T-helper 2 cell treated with Interferon-gamma antibody and Interleukin-4, amounts not matched to agents 5 μg/mL and 100 μg/mL, for 36 hours (primary cell): ENCODE data around the gene PDSS2.

Source experiments
- DNase-seq: peaks from one replicate; pipeline ENCODE4 v3.0.0; 2021; ENCODE audit warnings: low spot score
- H3K27ac Mint-ChIP-seq: one replicate; pipeline ENCODE4 v1.8.0; 2021; ENCODE audit warnings: mild to moderate bottlenecking, mixed read lengths
- H3K27me3 Mint-ChIP-seq: one replicate; pipeline ENCODE4 v1.8.0; 2021; ENCODE audit warnings: low read depth, mixed read lengths
- H3K36me3 Mint-ChIP-seq: one replicate; pipeline ENCODE4 v1.8.0; 2021; ENCODE audit warnings: low read depth, mixed read lengths
- H3K4me1 Mint-ChIP-seq: one replicate; pipeline ENCODE4 v1.8.0; 2021; ENCODE audit warnings: low read depth, mixed read lengths
- H3K4me3 Mint-ChIP-seq: one replicate; pipeline ENCODE4 v1.8.0; 2022; ENCODE audit warnings: mild to moderate bottlenecking, moderate library complexity, mixed read lengths
- H3K9me3 Mint-ChIP-seq: one replicate; pipeline ENCODE4 v1.8.0; 2021; ENCODE audit warnings: mixed read lengths

The PDSS2 gene

GRCh38 chr6:107259951-107260350, 199.4 kb downstream of the PDSS2 start:
- DNase-seq, result no peak
- Mint-ChIP-seq H3K4me1 (no peaks in the 10 kb centered on the region), H3K4me3 (no peak overlapping the region), H3K27ac (no peak overlapping the region), H3K36me3 (no peaks in the 10 kb centered on the region), H3K9me3 (no peaks in the 10 kb centered on the region), H3K27me3 (no peaks in the 10 kb centered on the region)

DNA sequence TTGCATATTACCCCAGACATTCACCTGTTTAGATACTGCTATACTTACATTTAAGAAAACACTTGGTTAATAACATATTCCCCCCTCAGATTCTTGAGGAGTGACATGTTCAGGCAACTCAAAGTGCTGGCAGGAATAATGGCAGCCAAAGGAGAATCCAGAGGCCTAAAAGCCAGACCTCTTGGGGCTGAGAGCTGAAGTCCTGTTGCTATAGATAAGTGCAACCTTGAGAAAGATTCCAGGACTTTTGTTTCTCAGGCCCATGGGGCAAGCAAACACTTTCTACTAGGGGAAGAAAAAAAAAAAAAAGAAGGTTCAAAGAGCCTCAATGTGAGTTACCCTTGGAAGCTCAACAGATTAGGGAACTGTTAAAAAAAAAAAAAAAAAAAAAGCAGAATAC, 211.2 kb downstream of the PDSS2 start:
- no peaks in the 10 kb centered on the region for H3K4me1 Mint-ChIP-seq
- H3K36me3 Mint-ChIP-seq, result no peaks in the 10 kb centered on the region
- no peaks in the 10 kb centered on the region for H3K27me3 Mint-ChIP-seq
- DNase-seq, result no peak
- H3K4me3 Mint-ChIP-seq, result no peak overlapping the region
- H3K27ac Mint-ChIP-seq, result no peak overlapping the region
- H3K9me3 Mint-ChIP-seq, result no peaks in the 10 kb centered on the region

- DNase-seq, result no peak
- Mint-ChIP-seq H3K27me3 (no peaks in the 10 kb centered on the region), H3K27ac (no peak overlapping the region), H3K36me3 (no peaks in the 10 kb centered on the region), H3K4me1 (no peaks in the 10 kb centered on the region), H3K9me3 (no peaks in the 10 kb centered on the region), H3K4me3 (no peak overlapping the region)
These were observed 212.3 kb downstream of the PDSS2 start for GRCh38 chr6:107246972-107247615.

GRCh38 chr6:107246249-107246971, 213.0 kb downstream of the PDSS2 start:
- Mint-ChIP-seq H3K9me3 (no peaks in the 10 kb centered on the region), H3K4me1 (no peaks in the 10 kb centered on the region), H3K27me3 (no peaks in the 10 kb centered on the region), H3K4me3 (no peak overlapping the region), H3K36me3 (no peaks in the 10 kb centered on the region), H3K27ac (no peak overlapping the region)
- no peak for DNase-seq

GRCh38 chr6:107244742-107245480, 214.5 kb downstream of the PDSS2 start:
- H3K27ac Mint-ChIP-seq, result no peak overlapping the region

DNA sequence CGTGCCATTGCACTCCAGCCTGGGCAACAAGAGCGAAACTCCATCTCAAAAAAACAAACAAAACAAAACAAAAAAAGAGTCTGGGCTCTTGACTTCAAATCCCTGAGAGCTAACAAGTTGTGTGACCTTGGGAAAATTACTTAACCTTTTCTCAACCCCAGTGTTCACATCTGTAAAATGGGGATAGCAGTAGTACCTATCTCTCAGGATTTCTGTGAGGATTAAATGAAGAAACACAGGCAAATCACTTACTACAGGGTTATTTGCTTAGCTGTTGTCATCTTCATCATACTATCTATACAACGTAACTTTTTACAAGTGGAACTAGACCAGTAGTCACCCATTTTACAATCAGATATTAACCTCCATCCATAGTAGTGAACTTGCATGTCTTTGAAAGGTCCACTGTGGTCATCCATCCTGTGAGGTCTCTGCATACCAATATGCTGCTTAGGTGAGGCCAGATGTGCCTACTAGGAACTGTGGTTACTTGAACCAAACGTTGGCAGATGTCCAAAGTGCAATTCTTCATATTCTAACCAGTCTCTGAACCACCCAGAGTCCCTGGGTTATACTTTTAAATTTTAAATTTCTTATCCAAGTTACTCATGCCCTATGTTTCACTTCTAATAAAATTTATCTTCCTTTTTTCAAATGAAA, 215.2 kb downstream of the PDSS2 start:
- H3K36me3 Mint-ChIP-seq, result no peaks in the 10 kb centered on the region
- H3K9me3 Mint-ChIP-seq, result no peaks in the 10 kb centered on the region
- no peak overlapping the region for H3K27ac Mint-ChIP-seq
- H3K4me1 Mint-ChIP-seq, result no peaks in the 10 kb centered on the region
- no peaks in the 10 kb centered on the region for H3K27me3 Mint-ChIP-seq
- no peak for DNase-seq
- H3K4me3 Mint-ChIP-seq, result no peak overlapping the region

More at GRCh38 chr6:107244742-107245480, 214.5 kb downstream of the PDSS2 start:
- Mint-ChIP-seq H3K36me3 (no peaks in the 10 kb centered on the region), H3K4me3 (no peak overlapping the region), H3K9me3 (no peaks in the 10 kb centered on the region), H3K4me1 (no peaks in the 10 kb centered on the region), H3K27me3 (no peaks in the 10 kb centered on the region)
- DNase-seq, result no peak

- Mint-ChIP-seq H3K27me3 (no peaks in the 10 kb centered on the region), H3K9me3 (no peaks in the 10 kb centered on the region), H3K36me3 (no peaks in the 10 kb centered on the region), H3K4me1 (no peaks in the 10 kb centered on the region), H3K27ac (no peak overlapping the region), H3K4me3 (no peak overlapping the region)
- no peak for DNase-seq
These were observed 215.9 kb downstream of the PDSS2 start for GRCh38 chr6:107243471-107243870.

- Mint-ChIP-seq H3K4me1 (no peaks in the 10 kb centered on the region), H3K36me3 (peaks cover 10% of the 10 kb centered on the region), H3K27ac (no peak overlapping the region), H3K4me3 (no peak overlapping the region), H3K27me3 (no peaks in the 10 kb centered on the region), H3K9me3 (peaks cover 12% of the 10 kb centered on the region)
- DNase-seq, result no peak
These were observed 221.2 kb downstream of the PDSS2 start for GRCh38 chr6:107237992-107238660.

DNA sequence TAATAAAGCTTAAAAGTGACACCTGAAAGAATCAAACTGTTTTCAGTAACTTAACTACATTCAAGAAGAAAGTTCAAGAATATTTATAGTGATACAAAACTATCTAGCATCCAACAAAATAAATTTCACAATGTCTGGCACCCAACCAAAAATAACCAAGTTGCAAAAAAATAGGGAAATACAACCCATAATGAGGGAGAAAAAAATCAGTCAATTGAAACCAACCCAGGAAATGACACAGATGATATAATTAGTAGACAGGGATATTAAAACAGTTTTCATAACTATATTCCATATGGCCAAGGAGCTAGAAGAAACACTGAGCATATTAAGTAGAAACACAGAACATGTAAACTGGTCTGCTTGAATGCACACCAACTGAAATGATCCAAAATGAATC, 223.9 kb downstream of the PDSS2 start:
- H3K9me3 Mint-ChIP-seq, result peaks cover 12% of the 10 kb centered on the region
- no peak overlapping the region for H3K4me3 Mint-ChIP-seq
- no peak overlapping the region for H3K27ac Mint-ChIP-seq
- H3K27me3 Mint-ChIP-seq, result no peaks in the 10 kb centered on the region
- DNase-seq, result no peak
- no peaks in the 10 kb centered on the region for H3K4me1 Mint-ChIP-seq
- peaks cover 10% of the 10 kb centered on the region for H3K36me3 Mint-ChIP-seq

DNA sequence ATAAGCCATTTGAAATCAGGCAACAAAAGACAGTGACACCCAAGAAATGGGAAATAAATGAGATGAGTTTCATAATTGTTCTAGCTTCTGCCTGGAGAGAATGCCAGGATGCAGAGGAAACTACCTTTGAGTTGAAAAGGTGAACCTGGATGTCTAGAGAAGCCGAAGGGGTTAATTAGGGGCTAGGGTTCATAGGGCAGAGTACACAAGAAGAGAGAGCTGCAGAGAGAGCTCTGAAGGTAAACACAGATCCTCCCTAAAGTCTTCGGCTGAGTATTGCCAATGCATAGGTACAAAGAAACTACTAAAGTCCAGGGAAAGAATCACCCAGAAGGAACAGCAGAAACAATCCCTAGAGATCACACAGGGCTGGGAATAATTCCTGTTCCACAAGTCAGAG, 224.4 kb downstream of the PDSS2 start:
- Mint-ChIP-seq H3K27me3 (no peaks in the 10 kb centered on the region), H3K27ac (no peak overlapping the region), H3K36me3 (peaks cover 10% of the 10 kb centered on the region), H3K9me3 (peaks cover 12% of the 10 kb centered on the region), H3K4me3 (no peak overlapping the region), H3K4me1 (no peaks in the 10 kb centered on the region)
- no peak for DNase-seq

- Mint-ChIP-seq H3K9me3 (peaks cover 8% of the 10 kb centered on the region), H3K27me3 (no peaks in the 10 kb centered on the region), H3K4me1 (no peaks in the 10 kb centered on the region), H3K36me3 (peaks cover 6% of the 10 kb centered on the region), H3K4me3 (no peak overlapping the region), H3K27ac (no peak overlapping the region)
- DNase-seq, result no peak
These were observed 228.1 kb downstream of the PDSS2 start for GRCh38 chr6:107231243-107231642.

DNA sequence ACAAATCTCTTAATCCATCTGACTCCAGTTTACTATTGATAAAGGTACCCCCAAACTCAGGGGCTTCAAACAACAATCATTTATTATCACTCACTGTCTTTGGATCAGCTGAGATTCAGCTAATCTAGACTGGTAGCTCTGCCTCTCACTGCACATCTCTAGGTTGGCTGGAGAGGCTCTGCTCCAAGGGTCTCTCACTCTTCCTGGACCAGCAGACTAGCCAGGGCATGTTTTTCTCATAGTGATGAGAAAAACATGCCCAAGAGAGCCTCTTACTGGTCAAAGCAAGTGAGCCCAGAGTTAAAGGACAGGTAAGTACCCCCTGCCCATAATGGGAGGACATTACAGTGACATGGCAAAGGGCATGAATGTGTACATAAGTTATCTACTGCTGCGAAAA, 228.9 kb downstream of the PDSS2 start:
- H3K9me3 Mint-ChIP-seq, result peaks cover 1% of the 10 kb centered on the region

DNA sequence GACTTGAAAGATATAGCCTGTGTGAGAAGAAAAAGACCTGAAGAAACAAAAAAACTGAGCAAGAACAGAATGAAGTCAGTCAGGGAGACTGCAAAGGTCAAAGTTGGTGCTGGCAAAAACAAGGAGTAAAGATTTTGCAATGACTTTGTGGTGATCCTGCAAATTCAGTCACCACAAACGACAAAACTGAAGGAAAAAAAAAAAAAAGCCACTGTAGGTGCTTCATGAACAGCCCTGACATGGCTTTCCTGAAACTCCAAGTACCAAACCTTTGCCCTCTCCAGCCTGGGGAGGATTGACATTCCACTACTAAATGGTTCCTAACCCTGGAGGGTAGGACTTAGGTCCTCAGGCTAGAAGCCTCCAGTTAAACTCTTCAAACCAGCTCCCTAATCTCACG, 229.3 kb downstream of the PDSS2 start:
- Mint-ChIP-seq H3K27ac (no peak overlapping the region), H3K27me3 (no peaks in the 10 kb centered on the region), H3K4me3 (no peak overlapping the region), H3K9me3 (no peaks in the 10 kb centered on the region), H3K4me1 (no peaks in the 10 kb centered on the region), H3K36me3 (no peaks in the 10 kb centered on the region)
- DNase-seq, result no peak

More for the DNA sequence above, 228.9 kb downstream of the PDSS2 start:
- Mint-ChIP-seq H3K4me1 (no peaks in the 10 kb centered on the region), H3K36me3 (peaks cover under 1% of the 10 kb centered on the region), H3K27ac (no peak overlapping the region), H3K4me3 (no peak overlapping the region), H3K27me3 (no peaks in the 10 kb centered on the region)
- DNase-seq, result no peak
